Measurements from ENCODE around the gene MPZL1.

- TF ChIP-seq SAP30 (IDR thresholded peaks at IDR 0.05; ENCODE audit: insufficient read depth, insufficient replicate concordance, low read length) (no peak), CTCF (IDR thresholded peaks at IDR 0.05; ENCODE audit: control extremely low read depth in 1 of 3, insufficient read depth in 1 of 3, low read depth in 1 of 3, low read length in 3 of 3) (no peak), POLR2AphosphoS5 (IDR thresholded peaks at IDR 0.05; ENCODE audit: low read depth, low read length) (no peak), JUN (IDR thresholded peaks at IDR 0.05; ENCODE audit: low read depth, low read length) (no peak), BRCA1 (IDR thresholded peaks at IDR 0.05; ENCODE audit: low read depth, low read length) (no peak), ZNF274 (IDR thresholded peaks at IDR 0.05; ENCODE audit: borderline replicate concordance, extremely low read depth, low read length) (no peak), TAF1 (IDR thresholded peaks at IDR 0.05; ENCODE audit: low read depth, low read length) (no peak), CHD2 (IDR thresholded peaks at IDR 0.05; ENCODE audit: low read length) (no peak), SIX5 (IDR thresholded peaks at IDR 0.05; ENCODE audit: low read depth, low read length) (no peak)
- TF ChIP-seq, protein P1, sequence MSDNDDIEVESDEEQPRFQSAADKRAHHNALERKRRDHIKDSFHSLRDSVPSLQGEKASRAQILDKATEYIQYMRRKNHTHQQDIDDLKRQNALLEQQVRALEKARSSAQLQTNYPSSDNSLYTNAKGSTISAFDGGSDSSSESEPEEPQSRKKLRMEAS (IDR thresholded peaks at IDR 0.05): no peak
These were observed 42.9 kb upstream of the MPZL1 start for GRCh38 chr1:167678838-167679237.
